OCI-LY1 (cell line): ENCODE results near the gene HMCN2.

ENCODE experiments used
- CTCF ChIP-seq: fragments of 200-600 bp; sonication (generic), shearing (Covaris generic); IDR thresholded peaks from 2 replicates; pipeline ENCODE4 v1.5.1; 2017; ENCODE audit warnings: mild to moderate bottlenecking, antibody characterized with exemption, low read length, moderate library complexity, mixed read lengths
- EZH2 ChIP-seq: fragments of 200-600 bp; sonication (generic), shearing (Covaris generic); IDR thresholded peaks from 2 replicates; pipeline ENCODE4 v1.8.0; 2017; ENCODE audit warnings: borderline replicate concordance, mixed run types, mild to moderate bottlenecking, antibody characterized with exemption, low read length, moderate library complexity, mixed read lengths

- TF ChIP-seq CTCF, result no peak
- no peak for TF ChIP-seq EZH2
These were observed 201.8 kb downstream of the HMCN2 start for GRCh38 chr9:130467316-130467715.
